C4-2B (cell line): ENCODE data around the gene POLR2F.

ENCODE experiments used
- CTCF ChIP-seq: fragments of 450-650 bp; conservative IDR thresholded peaks from 2 replicates; pipeline ENCODE4 v1.5.1; 2017; ENCODE audit warnings: mild to moderate bottlenecking
- ZFX ChIP-seq: fragments of 450-650 bp; IDR thresholded peaks from 2 replicates; pipeline ENCODE4 v1.6.1; 2017

GRCh38 chr22:37996079-37996478, 42.6 kb downstream of the POLR2F start:
- TF ChIP-seq CTCF, result no peak
- no peak for TF ChIP-seq ZFX
